GM19468 (cell line): ENCODE measurements around the gene CNNM4.

ENCODE experiments used
- ATAC-seq: cut with Tn5 transposase; IDR thresholded peaks from one replicate; pipeline ENCODE4 v1.9.1; 2021; ENCODE audit warnings: mild to moderate bottlenecking, moderate library complexity, moderate number of reproducible peaks; ENCODE audit not compliant: unreplicated experiment; ENCODE audit errors: extremely low read depth

CNNM4 gene

GRCh38 chr2:96760036-96760985, at the start of gene CNNM4:
CNNM4 (plus strand) TSS chr2:96760902; CDS start chr2:96761000, 98 bp downstream.
- peak; percentile 59 for ATAC-seq

GRCh38 chr2:96710985-96711384, 49.7 kb upstream of the CNNM4 start:
- ATAC-seq: no peak

GRCh38 chr2:96715658-96716057, 45.0 kb upstream of the CNNM4 start:
- ATAC-seq: no peak

GRCh38 chr2:96716388-96716787, 44.3 kb upstream of the CNNM4 start:
- no peak for ATAC-seq

- no peak for ATAC-seq
Observed at GRCh38 chr2:96726131-96726530, 34.6 kb upstream of the CNNM4 start.

GRCh38 chr2:96727431-96727830, 33.3 kb upstream of the CNNM4 start:
- no peak for ATAC-seq

GRCh38 chr2:96729748-96730147, 31.0 kb upstream of the CNNM4 start:
- no peak for ATAC-seq

- ATAC-seq: no peak
Observed at GRCh38 chr2:96730212-96730611, 30.5 kb upstream of the CNNM4 start.

GRCh38 chr2:96733931-96734330, 26.8 kb upstream of the CNNM4 start:
- no peak for ATAC-seq

- ATAC-seq: no peak
Observed at GRCh38 chr2:96734880-96735583, 25.7 kb upstream of the CNNM4 start.

GRCh38 chr2:96737251-96737650, 23.5 kb upstream of the CNNM4 start:
- no peak for ATAC-seq

- no peak for ATAC-seq
Observed at GRCh38 chr2:96737831-96738230, 22.9 kb upstream of the CNNM4 start.

- no peak for ATAC-seq
Observed at GRCh38 chr2:96739076-96739632, 21.5 kb upstream of the CNNM4 start.

- peak; percentile 81 for ATAC-seq
Observed at GRCh38 chr2:96739633-96740428, 20.9 kb upstream of the CNNM4 start, which contains the start of gene LMAN2L. LMAN2L (minus strand) TSS chr2:96740064; CDS start chr2:96740040, 24 bp downstream.

- no peak for ATAC-seq
Observed at GRCh38 chr2:96747061-96747617, 13.6 kb upstream of the CNNM4 start.

GRCh38 chr2:96751800-96752199, 8.9 kb upstream of the CNNM4 start:
- no peak for ATAC-seq

- ATAC-seq: no peak
Observed at GRCh38 chr2:96753661-96754282, 6.9 kb upstream of the CNNM4 start.

- no peak for ATAC-seq
Observed at GRCh38 chr2:96754317-96754716, 6.4 kb upstream of the CNNM4 start.

GRCh38 chr2:96756788-96757476, 3.8 kb upstream of the CNNM4 start:
- no peak for ATAC-seq
